Fibroblast of the aortic adventitia (primary cell): ENCODE measurements around the gene ARMC10. TPM values are rescaled to one million over a fixed set of nuclear protein-coding genes. Genes with fewer than 3 reads are reported as not detected.
A peak's percentile ranks its signal among the peaks of the same experiment; 100 is the strongest.
"Not testable (repeated sequence)": the region's sequence is repeated elsewhere in the genome, so short reads cannot be mapped to it uniquely, and the experiment has no call there.

Experiments used
- DNase-seq: peaks from one replicate; pipeline ENCODE4 v3.0.0-alpha.2; 2010; ENCODE audit warnings: low read depth
- H3K4me3 ChIP-seq: 2 replicates; pipeline ENCODE4 v1.5.1; 2011; ENCODE audit warnings: low read depth, mild to moderate bottlenecking, control low read depth, low read length, moderate library complexity
- total RNA-seq: library from RNA; depleted of rRNA; stranded (reverse); fragments of >200 nt; gene quantifications from 2 replicates; pipeline ENCODE4 v1.2.3, GENCODE V29; 2012; ENCODE audit warnings: low replicate concordance
- TF ChIP-seq, protein P1 (sequence below): IDR thresholded peaks from 2 replicates; pipeline ENCODE4 v1.5.1; 2011; ENCODE audit warnings: mild to moderate bottlenecking, low read length, control low read depth, inconsistent platforms; ENCODE audit not compliant: insufficient read depth

Gene ARMC10
- total RNA-seq, result 23.4 and 41.2 TPM in 2 replicates

DNA sequence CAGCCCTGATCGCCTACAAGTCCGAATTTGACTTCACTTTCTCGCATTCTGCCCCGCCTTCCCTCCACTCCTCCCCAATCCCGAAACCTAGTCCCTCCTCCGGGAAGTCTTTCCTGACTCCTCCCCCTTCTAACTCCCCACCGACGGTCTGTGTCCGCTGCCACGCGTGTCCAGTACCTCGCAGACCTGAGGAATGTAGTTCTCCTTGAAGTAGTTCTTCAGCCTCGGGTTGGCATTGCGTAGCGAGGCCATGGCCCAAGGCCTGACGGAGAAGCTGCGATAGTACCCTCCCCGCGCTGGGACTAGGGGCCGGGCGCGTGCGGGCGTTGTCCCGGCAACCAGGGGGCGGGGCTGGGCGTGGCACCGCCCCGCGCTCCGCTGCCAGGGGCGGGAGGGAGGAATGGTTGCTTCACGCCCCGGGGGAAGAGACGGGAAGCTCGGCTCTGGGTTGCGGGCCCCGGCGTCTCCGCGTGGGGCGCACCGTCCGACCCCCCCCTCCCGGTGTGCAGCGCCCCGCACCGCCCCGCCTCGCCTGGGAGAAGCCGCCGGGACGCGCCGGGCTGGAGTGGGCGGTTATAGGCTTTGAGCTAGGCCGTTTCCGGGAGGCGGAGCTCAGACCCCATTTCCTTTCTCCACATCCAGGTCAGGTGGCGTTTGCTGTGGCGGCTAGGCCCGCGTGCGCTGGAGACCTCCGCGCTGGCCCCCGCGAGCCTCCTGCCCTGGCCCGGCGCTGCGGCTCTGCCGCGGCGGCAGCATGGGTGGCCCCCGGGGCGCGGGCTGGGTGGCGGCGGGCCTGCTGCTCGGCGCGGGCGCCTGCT lies at the start of gene ARMC10, which contains the start of gene FBXL13:
TSS of gene ARMC10 (plus strand) at position 622 of the 818 bp plus-strand sequence. CDS start at position 755, 133 bp downstream.
TSS of gene FBXL13 (minus strand) at position 278 of the 818 bp plus-strand sequence.
- TF ChIP-seq, protein P1, sequence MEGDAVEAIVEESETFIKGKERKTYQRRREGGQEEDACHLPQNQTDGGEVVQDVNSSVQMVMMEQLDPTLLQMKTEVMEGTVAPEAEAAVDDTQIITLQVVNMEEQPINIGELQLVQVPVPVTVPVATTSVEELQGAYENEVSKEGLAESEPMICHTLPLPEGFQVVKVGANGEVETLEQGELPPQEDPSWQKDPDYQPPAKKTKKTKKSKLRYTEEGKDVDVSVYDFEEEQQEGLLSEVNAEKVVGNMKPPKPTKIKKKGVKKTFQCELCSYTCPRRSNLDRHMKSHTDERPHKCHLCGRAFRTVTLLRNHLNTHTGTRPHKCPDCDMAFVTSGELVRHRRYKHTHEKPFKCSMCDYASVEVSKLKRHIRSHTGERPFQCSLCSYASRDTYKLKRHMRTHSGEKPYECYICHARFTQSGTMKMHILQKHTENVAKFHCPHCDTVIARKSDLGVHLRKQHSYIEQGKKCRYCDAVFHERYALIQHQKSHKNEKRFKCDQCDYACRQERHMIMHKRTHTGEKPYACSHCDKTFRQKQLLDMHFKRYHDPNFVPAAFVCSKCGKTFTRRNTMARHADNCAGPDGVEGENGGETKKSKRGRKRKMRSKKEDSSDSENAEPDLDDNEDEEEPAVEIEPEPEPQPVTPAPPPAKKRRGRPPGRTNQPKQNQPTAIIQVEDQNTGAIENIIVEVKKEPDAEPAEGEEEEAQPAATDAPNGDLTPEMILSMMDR, result no peak

GRCh38 chr7:103025341-103025740 lies 49.6 kb upstream of the ARMC10 start:
- TF ChIP-seq, protein P1, result no peak
- no peak overlapping the region for H3K4me3 ChIP-seq
- DNase-seq, result no peak

More for the DNA sequence above, at the start of gene ARMC10, which contains the start of gene FBXL13:
- peak within 1 kb of the TSS; percentile 95 for H3K4me3 ChIP-seq
- DNase-seq, result peak; percentile 92

DNA sequence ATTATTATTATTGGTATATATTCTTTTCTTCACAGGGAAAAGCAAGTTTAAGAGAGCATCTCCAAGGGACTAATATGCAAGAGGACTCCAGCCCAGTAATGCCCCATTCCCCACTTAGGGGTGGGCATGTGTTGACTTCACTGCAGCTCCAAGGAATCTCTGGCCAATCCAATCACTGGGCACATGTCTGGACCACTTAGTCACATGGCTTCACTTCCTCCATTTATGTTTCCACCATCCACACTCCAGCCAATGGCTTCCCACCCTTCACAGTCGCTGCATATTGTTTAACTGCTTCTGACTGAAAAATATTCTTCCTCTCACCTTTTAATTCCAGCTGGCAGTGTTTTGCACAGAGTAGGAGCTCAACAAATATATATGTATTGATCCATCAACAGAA lies 43.9 kb upstream of the ARMC10 start:
- no peak overlapping the region for H3K4me3 ChIP-seq
- no peak for DNase-seq
- TF ChIP-seq, protein P1, result no peak

DNA sequence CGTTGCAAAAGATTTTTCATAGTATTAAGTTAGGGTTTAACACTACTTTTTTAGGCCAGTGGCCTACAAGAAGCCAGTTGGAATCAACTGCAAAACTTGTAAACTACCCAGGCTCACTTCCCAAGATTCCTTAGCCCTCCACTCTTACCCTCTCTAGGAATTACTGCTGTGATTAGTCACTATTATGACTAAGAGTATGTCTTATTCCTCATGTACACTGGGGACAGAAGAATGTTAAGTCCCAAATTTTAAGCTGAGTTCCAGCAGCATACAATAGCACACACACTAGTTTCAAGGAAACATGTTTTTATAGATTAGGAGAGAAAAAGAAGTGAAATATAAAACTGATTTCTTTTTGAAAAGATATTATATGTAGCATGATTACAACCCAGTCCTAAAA lies 43.2 kb upstream of the ARMC10 start:
- TF ChIP-seq, protein P1, result no peak

GRCh38 chr7:103034318-103034717 lies 40.6 kb upstream of the ARMC10 start:
- not testable (repeated sequence) for H3K4me3 ChIP-seq, DNase-seq

More for the DNA sequence above, 43.2 kb upstream of the ARMC10 start:
- DNase-seq, result peak; percentile 9
- H3K4me3 ChIP-seq, result no peak overlapping the region

GRCh38 chr7:103037476-103037822 lies 37.5 kb upstream of the ARMC10 start:
- no peak for DNase-seq
- H3K4me3 ChIP-seq, result no peak overlapping the region
- TF ChIP-seq, protein P1, result no peak

DNA sequence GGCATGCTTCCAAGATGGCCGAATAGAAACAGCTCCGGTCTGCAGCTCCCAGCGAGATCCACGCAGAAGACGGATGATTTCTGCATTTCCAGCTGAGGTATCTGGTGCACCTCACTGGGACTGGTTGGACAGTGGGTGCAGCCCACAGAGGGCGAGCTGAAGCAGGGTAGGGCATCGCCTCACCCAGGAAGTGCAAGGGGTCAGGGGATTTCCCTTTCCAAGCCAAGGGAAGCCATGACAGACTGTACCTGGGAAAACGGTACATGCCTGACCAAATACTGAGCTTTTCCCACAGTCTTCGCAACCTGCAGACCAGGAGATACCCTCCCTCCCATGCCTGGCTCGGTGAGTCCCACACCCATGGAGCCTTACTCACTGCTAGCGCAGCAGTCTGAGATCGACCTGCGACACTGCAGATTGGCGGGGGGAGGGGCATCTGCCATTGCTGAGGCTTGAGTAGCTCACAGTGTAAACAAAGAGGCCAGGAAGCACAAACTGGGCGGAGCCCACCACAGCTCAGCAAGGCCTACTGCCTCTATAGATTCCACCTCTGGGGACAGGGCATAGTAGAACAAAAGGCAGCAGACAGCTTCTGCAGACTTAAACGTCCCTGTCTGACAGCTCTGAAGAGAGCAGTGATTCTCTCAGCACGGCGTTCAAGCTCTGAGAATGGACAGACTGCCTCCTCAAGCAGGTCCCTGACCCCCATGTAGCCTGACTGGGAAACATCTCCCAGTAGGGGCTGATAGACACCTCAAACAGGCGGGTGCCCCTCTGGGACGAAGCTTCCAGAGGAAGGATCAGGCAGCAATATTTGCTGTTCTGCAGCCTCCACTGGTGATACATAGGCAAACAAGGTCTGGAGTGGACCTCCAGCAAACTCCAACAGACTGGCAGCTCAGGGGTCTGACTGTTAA lies 36.9 kb upstream of the ARMC10 start:
- DNase-seq, H3K4me3 ChIP-seq: not testable (repeated sequence)

DNA sequence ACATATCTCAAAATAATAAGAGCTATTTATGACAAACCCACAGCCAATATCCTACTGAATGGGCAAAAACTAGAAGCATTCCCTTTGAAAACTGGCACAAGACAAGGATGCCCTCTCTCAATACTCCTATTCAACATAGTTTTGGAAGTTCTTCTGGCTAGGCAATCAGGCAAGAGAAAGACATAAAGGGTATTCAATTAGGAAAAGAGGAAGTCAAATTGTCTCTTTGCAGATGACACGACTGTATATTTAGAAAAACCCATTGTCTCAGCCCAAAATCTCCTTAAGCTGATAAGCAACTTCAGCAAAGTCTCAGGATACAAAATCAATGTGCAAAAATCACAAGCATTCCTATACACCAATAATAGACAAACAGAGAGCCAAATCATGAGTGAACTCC lies 33.1 kb upstream of the ARMC10 start:
- not testable (repeated sequence) for H3K4me3 ChIP-seq, DNase-seq
